Activated CD8-positive, alpha-beta T cell treated with anti-CD3 and anti-CD28 coated beads for 36 hours (primary cell): Measurements from ENCODE around the gene TAPT1. TPM values are rescaled to one million over a fixed set of nuclear protein-coding genes. Genes with fewer than 3 reads are reported as not detected.
"Not testable (repeated sequence)": the region's sequence is repeated elsewhere in the genome, so short reads cannot be mapped to it uniquely, and the experiment has no call there.

Experiments used
- ATAC-seq: fragments of 200-7000 bp; cut with Tn5 transposase; one replicate; pipeline ENCODE4 v1.10.0; 2021; ENCODE audit warnings: mild to moderate bottlenecking, moderate library complexity
- CTCF ChIA-PET: fragments of 350-600 bp; sonication (Branson Sonifier 250); formaldehyde crosslinking; loops from one replicate; lab custom pipeline; 2021; ENCODE audit warnings: antibody characterized with exemption; lab: Charles Lee
- POLR2A ChIA-PET: fragments of 350-600 bp; sonication (Branson Sonifier 250); formaldehyde crosslinking; loops from one replicate; lab custom pipeline; 2021; ENCODE audit warnings: antibody characterized with exemption; lab: Charles Lee
- DNase-seq: peaks from one replicate; pipeline ENCODE4 v3.0.0-alpha.2; 2020
- H3K27ac Mint-ChIP-seq: one replicate; pipeline ENCODE4 v1.8.0; 2021; ENCODE audit warnings: mild to moderate bottlenecking, mixed read lengths
- H3K27me3 Mint-ChIP-seq: one replicate; pipeline ENCODE4 v1.8.0; 2021; ENCODE audit warnings: mixed read lengths
- H3K36me3 Mint-ChIP-seq: one replicate; pipeline ENCODE4 v1.8.0; 2021; ENCODE audit warnings: low read depth, mixed read lengths
- H3K4me1 Mint-ChIP-seq: one replicate; pipeline ENCODE4 v1.8.0; 2021; ENCODE audit warnings: low read depth, mixed read lengths
- H3K4me3 Mint-ChIP-seq: one replicate; pipeline ENCODE4 v1.8.0; 2021; ENCODE audit warnings: mild to moderate bottlenecking, moderate library complexity, mixed read lengths
- H3K9me3 Mint-ChIP-seq: one replicate; pipeline ENCODE4 v1.8.0; 2021; ENCODE audit warnings: mixed read lengths
- intact Hi-C: fragments of 100-400 bp; cut with micrococcal nuclease; formaldehyde crosslinking; loops from one replicate; pipeline ENCODE4 v1.10.0; 2022
- total RNA-seq, 2 experiments: library from RNA; stranded (reverse); gene quantifications; one replicate each; pipeline ENCODE4 v1.2.3, GENCODE V29; 2021
- TF ChIP-seq, protein P1 (sequence below): fragments of 200-600 bp; IDR thresholded peaks from one replicate; pipeline ENCODE4 v1.8.0; 2022; ENCODE audit warnings: antibody characterized with exemption, mild to moderate bottlenecking

Gene TAPT1
- total RNA-seq, 2 experiments from 2014 or later, result 34.2 to 35.5 TPM

DNA sequence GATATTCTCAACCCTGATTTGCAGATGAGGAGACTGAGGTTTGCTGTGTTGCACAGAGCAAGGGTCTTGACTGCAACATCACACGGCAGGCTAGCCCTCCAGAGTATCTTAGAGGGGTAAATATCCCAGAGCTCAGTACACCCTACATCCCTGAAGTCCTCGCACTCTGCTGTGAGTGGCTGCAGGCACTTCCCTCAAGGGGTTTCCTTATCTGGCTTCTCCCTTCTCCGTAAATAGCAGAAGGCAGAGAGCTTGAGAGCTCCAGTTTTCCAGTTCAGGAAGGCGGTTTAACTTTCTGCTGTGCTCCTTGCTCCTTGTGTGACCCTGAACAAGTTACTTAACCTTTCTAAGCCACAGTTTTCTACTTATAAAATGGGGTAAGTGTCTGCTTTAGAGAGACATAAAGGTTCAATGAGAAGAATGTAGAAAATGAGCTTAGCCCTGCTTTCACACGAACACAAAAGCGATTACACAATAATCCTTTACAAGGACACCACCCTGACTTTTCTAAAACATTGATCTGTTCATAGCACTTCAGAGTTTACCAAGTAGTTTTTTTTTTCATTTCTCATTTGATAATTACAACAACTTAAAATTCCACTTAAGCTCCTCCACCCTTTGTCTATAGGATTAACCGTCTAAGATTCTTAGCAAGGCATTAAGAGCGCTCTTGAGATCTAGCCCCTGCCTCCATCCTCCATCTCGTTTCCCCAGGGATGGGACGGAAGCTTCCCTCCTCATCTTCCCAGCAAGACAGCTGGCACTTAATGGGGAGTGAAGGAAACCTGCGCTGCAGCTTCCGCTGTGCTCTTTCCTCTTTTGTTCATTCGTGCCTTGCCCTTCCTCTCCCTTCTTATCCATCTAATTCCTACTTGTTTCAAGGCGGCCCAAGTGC is 68.4 kb downstream of the TAPT1 start:
- no peaks in the 10 kb centered on the region for H3K27me3 Mint-ChIP-seq
- ATAC-seq (no peak), DNase-seq (no peak)
- ChIA-PET POLR2A (interaction anchor here (0.9 kb wide), 1 partner anchor 31 kb away, joined by 3 read pairs; no protein-coding TSS in a partner anchor), CTCF (interaction anchor here (1.6 kb wide), 1 partner anchor 48 kb away, joined by 4 read pairs; no protein-coding TSS in a partner anchor)
- peaks cover 2% of the 10 kb centered on the region for H3K4me1 Mint-ChIP-seq
- no peak overlapping the region for H3K27ac Mint-ChIP-seq
- TF ChIP-seq, protein P1, sequence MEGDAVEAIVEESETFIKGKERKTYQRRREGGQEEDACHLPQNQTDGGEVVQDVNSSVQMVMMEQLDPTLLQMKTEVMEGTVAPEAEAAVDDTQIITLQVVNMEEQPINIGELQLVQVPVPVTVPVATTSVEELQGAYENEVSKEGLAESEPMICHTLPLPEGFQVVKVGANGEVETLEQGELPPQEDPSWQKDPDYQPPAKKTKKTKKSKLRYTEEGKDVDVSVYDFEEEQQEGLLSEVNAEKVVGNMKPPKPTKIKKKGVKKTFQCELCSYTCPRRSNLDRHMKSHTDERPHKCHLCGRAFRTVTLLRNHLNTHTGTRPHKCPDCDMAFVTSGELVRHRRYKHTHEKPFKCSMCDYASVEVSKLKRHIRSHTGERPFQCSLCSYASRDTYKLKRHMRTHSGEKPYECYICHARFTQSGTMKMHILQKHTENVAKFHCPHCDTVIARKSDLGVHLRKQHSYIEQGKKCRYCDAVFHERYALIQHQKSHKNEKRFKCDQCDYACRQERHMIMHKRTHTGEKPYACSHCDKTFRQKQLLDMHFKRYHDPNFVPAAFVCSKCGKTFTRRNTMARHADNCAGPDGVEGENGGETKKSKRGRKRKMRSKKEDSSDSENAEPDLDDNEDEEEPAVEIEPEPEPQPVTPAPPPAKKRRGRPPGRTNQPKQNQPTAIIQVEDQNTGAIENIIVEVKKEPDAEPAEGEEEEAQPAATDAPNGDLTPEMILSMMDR, result no peak
- no peaks in the 10 kb centered on the region for H3K9me3 Mint-ChIP-seq
- no peak overlapping the region for H3K4me3 Mint-ChIP-seq
- intact Hi-C loops, result no loop called here
- H3K36me3 Mint-ChIP-seq, result peaks cover 10% of the 10 kb centered on the region

DNA sequence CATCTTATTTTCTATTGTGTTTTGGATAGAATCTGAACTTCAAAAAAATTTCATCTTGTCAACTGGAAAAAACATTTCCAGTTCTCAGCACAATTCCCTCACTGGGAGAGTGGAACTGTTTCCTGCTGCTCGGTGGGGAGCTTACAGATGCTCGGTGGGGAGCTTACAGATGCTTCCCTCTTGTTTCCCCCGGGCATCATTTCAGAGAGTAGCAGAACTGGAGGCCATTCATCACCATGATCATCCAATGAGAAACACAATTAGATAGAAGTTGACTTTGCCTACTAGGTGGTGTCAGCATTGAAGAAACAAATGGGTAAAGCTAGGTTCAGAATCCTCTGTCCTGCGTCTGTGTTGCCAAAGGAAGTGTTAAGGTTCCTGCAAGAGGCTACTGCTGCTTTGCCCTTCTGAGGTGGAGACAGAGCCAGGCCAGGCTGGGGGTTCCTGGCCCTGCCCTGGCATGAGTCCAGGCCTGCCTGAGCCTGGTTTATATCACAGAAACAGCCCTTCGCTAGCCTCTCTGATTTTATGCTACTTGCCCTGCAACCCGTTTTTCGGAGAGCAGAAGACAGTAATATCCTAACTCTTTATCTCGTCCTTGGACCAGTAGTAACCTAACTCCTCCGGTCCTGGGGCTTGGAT is 70.6 kb downstream of the TAPT1 start:
- Mint-ChIP-seq H3K36me3 (peaks cover 1% of the 10 kb centered on the region), H3K4me1 (no peaks in the 10 kb centered on the region), H3K4me3 (no peak overlapping the region), H3K27ac (no peak overlapping the region), H3K27me3 (no peaks in the 10 kb centered on the region), H3K9me3 (no peaks in the 10 kb centered on the region)
- DNase-seq, result no peak
- ATAC-seq, result no peak
- CTCF ChIA-PET, result no interaction called here
- TF ChIP-seq, protein P1, result no peak
- POLR2A ChIA-PET, result interaction anchor here (1.4 kb wide), 1 partner anchor 9 kb away, joined by 4 read pairs; no protein-coding TSS in a partner anchor
- intact Hi-C loops, result no loop called here

DNA sequence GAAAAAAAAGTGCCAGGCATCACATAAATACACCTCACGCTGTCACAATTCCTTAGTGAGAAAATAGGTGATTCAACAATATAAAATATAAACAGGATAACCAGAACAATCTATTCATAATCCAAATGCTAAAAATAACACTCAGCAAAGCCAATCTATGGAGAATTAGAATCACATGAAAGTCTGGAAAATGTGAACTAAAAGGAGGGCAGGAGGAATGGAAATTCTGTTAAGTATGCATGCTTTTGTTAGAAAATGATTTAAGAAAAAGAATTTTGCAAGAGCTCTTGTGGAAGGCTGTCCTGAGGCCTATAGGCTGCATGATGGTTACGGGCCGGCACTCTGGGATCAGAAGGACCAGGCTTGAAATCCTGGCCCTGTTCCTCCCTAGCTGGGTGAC is 71.8 kb downstream of the TAPT1 start:
- CTCF ChIA-PET, result interaction anchor here (1.1 kb wide), 1 partner anchor 110 kb away, joined by 3 read pairs; no protein-coding TSS in a partner anchor
- Mint-ChIP-seq H3K4me1 (no peaks in the 10 kb centered on the region), H3K9me3 (no peaks in the 10 kb centered on the region), H3K27ac (no peak overlapping the region), H3K4me3 (no peak overlapping the region), H3K27me3 (no peaks in the 10 kb centered on the region), H3K36me3 (peaks cover 1% of the 10 kb centered on the region)
- ATAC-seq (no peak), DNase-seq (no peak)
- POLR2A ChIA-PET, result no interaction called here
- TF ChIP-seq, protein P1, result no peak
- intact Hi-C loops, result no loop called here

DNA sequence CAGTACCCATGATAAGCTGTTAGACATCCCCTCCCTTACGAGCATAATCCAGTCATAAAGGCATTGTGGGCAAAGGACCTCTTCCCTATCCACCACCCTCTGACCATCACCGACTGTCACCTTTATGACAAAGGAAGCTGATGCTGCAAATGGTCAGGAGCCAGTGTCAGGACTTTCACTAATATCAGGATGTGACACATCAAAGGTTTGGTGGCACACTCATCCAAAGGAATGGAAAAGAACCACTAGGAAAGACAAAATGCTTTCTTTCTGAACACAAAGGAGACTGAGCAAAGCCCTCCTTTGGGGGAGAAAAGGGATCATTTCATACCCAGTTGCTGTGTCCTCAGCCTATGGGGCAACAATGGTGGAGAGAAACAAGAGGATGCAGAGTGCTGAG is 75.6 kb downstream of the TAPT1 start:
- intact Hi-C loops, result no loop called here
- TF ChIP-seq, protein P1, result no peak
- Mint-ChIP-seq H3K4me3 (no peak overlapping the region), H3K27ac (no peak overlapping the region), H3K4me1 (no peaks in the 10 kb centered on the region), H3K27me3 (no peaks in the 10 kb centered on the region), H3K9me3 (peaks cover 4% of the 10 kb centered on the region), H3K36me3 (no peaks in the 10 kb centered on the region)
- ATAC-seq (no peak), DNase-seq (no peak)
- POLR2A ChIA-PET, result no interaction called here
- CTCF ChIA-PET, result no interaction called here

DNA sequence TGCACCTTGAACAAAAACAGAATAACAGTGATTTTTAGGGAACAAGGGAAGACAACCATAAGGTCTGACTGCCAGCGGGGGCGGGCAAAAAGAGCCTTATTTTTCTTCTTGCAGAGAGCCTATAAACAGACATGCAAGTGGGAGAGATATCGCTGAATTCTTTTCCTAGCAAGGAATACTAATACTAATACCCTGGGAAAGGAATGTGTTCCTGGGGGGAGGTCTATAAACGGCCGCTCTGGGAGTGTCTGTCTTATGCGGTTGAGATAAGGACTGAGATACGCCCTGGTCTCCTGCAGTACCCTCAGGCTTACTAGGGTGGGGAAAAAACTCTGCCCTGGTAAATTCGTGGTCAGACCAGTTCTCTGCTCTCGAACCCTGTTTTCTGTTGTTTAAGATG is 81.4 kb downstream of the TAPT1 start:
- peaks cover 18% of the 10 kb centered on the region for H3K9me3 Mint-ChIP-seq
- H3K4me3 Mint-ChIP-seq, H3K4me1 Mint-ChIP-seq, H3K27me3 Mint-ChIP-seq, H3K27ac Mint-ChIP-seq, intact Hi-C loops, ATAC-seq, POLR2A ChIA-PET, DNase-seq, H3K36me3 Mint-ChIP-seq, CTCF ChIA-PET: not testable (repeated sequence)
